ENCODE measurements around the gene ZNF609.
"Not testable (repeated sequence)": the region's sequence is repeated elsewhere in the genome, so short reads cannot be mapped to it uniquely, and the experiment has no call there.

Gene ZNF609

DNA sequence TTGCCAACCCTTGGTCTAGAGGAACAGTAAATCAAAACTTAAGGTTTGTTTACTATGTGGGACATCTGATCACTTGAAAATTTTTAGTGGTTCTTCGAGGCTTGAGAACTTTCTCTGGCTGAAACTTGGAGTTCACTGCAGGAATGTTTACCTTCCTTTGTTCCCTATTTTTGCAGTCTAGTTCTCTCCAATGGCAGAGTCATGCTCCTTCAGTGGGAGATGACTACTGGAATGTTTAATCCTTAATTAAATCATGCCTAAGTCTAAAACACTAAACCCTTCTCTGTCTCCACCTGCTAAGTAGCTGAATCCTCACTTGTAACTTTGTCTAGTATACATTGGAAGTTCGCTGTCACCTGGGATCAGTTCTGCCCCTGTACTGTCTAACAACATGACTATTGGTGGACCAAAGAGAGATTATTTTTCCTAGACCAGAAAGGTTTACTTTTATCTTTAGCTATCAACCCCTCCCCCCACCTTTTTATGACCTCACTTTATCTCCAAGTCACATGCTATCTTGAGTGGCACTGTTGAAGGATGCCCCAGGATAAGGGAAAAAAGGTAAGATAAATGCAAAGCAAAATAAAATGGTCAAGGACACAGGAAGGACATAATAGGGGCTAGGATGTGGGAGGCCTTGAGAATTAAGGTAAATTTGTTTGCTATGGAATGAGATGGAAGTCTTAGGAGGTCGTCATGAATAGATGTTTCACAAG lies 1.2 kb upstream of the ZNF609 start:
- DNase-seq (ENCODE audit: low read depth): no peak

- no peak for DNase-seq (ENCODE audit: low read depth)
Measured at GRCh38 chr15:64460724-64461720, 644 bp downstream of the ZNF609 start.

DNA sequence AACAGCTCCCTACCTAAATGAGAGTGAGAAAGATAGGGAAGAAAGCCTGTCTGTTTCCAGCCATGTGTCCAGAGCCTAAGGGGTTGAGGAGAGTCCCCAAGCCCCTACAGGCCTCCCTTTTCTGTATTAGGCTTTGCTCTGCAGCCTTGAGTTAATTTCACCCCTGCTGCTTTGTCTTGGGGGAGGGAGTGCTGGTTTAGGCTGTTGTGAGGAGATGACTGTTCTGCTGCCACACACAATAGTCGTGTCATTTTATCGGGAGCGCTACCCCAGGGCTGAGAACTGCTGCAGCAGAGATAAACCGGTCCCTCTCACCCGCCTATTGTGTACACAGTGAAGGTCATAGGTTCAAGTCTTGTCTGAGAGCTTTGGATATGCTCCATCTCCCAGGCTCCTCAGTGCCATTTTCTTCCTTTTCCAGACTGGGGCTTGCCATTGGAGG lies 1.4 kb downstream of the ZNF609 start:
- no peak for DNase-seq (ENCODE audit: low read depth)

GRCh38 chr15:64462492-64462891 lies 2.1 kb downstream of the ZNF609 start:
- no peak for DNase-seq (ENCODE audit: low read depth)

- DNase-seq (ENCODE audit: low read depth): no peak
Measured at GRCh38 chr15:64464276-64465005, 4.1 kb downstream of the ZNF609 start.

DNA sequence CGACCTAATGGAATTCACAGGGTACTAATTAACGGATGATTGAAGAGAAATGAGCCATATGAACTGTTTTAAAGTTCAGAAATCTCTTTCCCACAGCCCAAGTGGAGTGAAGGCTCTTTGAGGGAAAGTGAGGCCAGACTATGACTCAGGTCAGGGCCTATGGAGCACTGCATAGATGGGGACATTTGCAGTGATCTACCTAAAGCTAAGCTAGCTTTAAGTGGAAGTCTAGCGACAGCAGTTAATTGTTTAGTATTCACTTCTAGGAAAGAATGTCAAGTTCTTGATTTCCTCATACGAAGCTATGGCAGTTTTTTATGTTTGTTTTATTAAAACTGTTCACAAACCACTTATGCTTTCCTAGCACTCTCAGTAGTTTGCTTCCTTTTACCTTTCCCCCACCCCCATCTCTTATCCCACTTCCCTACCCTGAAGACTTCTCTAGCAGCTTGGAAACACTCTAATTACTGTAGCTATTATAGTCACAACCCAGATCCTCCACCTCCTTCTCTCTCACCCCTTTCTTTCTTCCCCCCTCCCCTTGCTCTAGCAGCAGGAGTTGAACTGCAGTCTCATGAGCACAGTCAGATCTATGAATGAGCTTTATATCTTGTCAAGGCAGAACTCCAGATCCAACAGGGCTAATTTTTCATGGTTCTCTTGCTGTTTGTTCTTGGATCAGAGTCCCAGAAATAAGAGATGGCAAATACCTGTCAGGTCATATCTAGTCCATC lies 6.2 kb downstream of the ZNF609 start:
- no peak for DNase-seq (ENCODE audit: low read depth)

DNA sequence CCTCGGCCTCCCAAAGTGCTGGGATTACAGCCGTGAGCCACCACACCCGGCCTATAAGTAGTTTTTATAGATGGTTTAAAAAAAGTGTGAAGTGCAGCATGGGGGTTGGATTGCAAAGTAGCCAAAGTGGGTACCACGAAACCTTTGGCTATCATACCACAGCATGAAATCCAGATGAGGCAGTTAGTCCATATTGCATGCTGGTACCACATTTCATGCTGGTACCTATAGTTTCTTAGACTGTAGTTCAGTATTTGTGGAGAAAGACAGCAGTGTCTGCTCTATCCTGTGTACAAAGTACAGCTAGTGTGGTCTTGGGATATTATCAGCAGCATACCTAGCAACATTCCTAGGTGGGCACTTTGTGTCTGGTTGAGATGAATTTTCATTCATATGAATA lies 11.8 kb downstream of the ZNF609 start:
- no peak for DNase-seq (ENCODE audit: low read depth)

DNA sequence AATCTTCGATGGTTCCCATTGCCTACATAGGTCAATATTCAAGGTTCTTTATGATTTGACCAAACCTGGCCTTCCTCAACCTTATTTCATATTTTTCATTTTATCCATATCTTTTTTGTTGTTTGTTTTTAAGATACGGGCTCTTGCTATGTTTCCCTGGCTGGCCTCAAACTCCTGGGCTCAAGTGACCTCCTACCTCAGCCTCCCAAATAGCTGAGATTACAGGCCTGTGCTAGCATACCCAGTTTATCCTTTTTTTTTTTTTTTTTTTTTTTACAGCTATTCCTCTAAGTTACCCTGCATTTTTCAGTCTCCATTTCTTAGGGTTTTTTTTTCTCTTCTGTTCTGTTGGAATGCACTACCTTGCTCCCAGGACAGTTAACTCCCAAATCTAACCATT lies 14.5 kb downstream of the ZNF609 start:
- no peak for DNase-seq (ENCODE audit: low read depth)

DNA sequence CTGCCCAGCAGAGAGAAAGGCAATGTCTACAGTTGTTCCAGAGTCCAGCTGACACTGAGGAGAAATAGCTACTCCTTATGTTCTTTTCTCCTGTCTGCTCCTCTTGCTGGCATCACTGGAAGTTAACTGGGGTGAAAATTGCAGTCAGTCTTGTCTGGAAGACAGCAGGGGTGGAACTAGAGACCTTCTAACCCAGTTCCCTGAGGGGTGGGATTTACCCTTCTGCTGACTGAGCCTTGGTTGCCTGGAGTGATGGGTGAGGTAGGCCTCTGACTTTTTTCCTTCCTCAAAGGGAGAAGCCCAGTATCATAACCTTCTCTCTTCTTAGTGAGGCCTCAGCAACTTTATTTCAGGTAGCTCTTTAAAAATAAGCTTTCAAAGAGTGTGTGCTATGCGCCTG lies 16.2 kb downstream of the ZNF609 start:
- DNase-seq (ENCODE audit: low read depth): no peak

- DNase-seq (ENCODE audit: low read depth): no peak
Measured at GRCh38 chr15:64478863-64479262, 18.5 kb downstream of the ZNF609 start.

GRCh38 chr15:64480891-64481290 lies 20.5 kb downstream of the ZNF609 start:
- no peak for DNase-seq (ENCODE audit: low read depth)

- DNase-seq (ENCODE audit: low read depth): no peak
Measured at GRCh38 chr15:64483749-64484148, 23.4 kb downstream of the ZNF609 start.

DNA sequence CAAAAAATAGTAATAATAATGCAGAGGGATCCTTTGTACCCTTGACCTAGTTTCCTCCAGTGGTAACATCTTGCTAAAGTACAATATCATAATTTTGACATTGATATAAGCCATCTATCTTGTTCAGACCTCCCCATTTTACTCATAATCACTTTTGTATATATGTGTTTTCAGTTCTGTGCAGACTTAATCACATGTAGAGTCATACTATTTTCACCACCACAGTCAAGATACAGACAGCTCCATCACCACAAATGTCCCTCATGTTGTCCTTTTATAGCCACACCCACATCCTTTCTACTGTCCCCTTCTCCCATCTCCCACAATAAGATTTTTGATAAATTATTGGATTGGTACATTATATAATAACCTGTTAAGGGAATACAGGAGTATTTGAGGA lies 25.4 kb downstream of the ZNF609 start:
- DNase-seq (ENCODE audit: low read depth): no peak

DNA sequence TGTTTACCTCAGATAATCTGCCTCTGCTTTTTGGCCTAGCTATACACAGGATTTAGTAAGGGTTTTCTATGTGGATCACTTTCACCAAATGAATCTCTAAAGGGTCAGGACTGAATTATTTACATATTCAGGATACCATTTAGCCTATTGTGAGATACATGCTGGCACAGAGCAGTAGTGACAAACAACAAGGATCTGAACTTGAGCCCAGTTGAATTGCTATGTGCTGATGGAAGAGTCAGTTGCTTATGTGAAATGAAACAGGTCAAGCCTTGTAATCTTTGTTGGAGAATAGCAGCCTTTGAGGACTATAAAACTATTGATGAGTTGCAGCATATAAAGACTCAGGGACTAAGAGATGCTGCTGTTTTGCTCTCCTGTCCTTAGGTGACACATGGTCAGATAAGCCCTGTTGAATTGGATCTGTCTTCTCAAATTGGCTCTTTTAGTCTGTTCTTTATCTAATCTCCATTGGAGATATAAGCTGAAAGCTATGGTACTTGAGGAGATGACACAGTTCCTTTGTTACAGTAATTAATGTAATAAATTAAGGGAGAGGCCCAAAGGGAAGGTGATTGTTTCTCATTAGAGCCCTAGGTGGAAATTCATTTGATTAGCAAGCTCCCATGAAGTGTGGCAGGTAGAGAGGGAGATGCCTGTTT lies 30.4 kb downstream of the ZNF609 start:
- no peak for DNase-seq (ENCODE audit: low read depth)

- no peak for DNase-seq (ENCODE audit: low read depth)
Measured at GRCh38 chr15:64493641-64494040, 33.3 kb downstream of the ZNF609 start.

DNA sequence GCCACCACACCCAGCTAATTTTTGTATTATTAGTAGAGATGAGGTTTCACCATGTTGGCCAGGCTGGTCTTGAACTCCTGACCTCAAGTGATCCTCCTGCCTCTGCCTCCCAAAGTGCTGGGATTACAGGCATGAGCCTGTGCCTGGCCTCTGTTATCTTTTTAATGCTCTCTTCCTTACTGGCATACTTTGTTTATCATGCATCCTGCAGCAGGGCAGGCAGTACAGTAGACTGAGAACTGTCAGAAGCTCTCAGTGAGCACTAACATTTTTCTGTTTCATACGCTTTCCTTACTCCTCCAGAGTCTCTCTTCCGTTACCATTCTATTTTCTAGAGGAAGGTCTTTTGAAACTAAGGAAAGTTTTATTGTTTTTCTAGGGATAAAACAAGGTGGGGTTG lies 35.6 kb downstream of the ZNF609 start:
- not testable (repeated sequence) for DNase-seq (ENCODE audit: low read depth)

DNA sequence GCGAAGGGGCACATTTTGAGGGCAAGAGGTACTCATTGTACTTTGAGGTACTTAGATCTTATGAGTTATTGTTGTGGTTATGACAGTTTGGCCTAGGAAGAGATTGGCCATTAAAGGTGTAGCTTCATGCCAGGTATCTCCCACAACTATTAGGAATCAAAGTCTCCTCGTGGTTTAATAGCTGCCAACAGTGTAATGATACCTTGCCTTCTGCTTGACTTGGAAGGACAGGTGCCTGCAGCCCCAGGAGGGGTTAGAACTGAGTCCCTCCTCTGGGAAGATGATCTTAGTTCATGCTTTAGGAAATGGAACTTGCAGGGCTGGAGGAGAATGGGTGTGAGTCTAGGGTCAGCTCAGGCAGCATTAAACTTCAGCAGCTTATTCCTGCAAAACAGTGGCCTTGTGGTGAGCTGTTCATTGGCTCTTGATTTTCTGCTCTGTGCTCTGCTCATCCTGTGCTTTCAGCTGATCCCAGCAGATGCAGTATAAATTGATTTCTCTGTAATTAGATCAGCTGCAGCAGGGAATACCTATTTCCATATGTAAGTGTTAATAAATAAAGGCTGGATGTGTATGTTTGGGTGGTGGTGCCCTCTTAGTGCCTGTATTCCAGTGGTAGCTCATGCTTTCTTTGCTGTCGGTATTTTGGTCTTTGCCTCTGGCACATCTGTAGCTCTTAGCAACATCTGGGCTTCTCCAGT lies 40.5 kb downstream of the ZNF609 start:
- no peak for DNase-seq (ENCODE audit: low read depth)

DNA sequence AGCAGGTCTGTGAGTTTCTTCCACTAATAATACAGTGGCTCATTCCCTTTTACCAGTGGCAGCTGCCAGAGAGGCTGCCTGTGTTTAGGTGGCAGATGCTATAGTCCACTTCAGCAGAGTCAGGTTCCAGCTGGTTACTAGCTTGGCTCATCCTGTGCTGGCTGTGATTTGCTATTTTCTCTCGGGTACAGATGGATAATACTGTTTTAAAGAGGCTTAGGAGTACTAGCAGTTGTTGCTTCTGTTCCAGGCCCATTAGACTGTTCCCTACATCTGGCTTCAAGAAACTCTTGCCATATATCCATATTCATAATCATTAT lies 41.0 kb downstream of the ZNF609 start:
- no peak for DNase-seq (ENCODE audit: low read depth)

DNA sequence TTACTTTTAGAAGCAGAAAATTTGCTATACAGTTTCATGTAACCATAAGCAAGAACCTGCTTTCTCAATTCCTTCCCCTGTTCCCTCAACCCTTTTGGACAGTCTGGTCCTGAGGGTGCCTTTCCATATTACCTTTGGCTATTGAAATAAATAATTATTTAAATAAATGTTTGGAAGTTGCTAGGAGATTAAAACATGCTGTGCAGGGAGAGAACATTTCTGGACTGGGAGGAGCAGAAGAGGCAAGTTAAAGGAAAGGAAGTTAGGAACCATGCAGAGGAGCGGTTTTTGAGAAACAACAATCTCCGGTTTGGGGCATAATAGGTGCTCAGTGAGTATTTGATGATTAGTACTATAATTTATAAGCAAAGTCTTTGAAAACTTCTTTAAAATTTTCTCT lies 41.8 kb downstream of the ZNF609 start:
- DNase-seq (ENCODE audit: low read depth): no peak

GRCh38 chr15:64502551-64502950 lies 42.2 kb downstream of the ZNF609 start:
- DNase-seq (ENCODE audit: low read depth): no peak

GRCh38 chr15:64503197-64503596 lies 42.8 kb downstream of the ZNF609 start:
- no peak for DNase-seq (ENCODE audit: low read depth)

All from activated T-cell treated with anti-CD3 and anti-CD28 coated beads for 1 hour (primary cell).